CD4-positive, CD25-positive, alpha-beta regulatory T cell (primary cell): ENCODE results near the gene EGLN2. TPM values are rescaled to one million over a fixed set of nuclear protein-coding genes. Genes with fewer than 3 reads are reported as not detected.

Experiments used
- ATAC-seq, 2 donors: fragments of 150-1000 bp; cut with Tn5 transposase; one replicate each; pipeline ENCODE4 v1.10.0; 2021; ENCODE audit warnings: low read depth in 2 of 2, moderate number of reproducible peaks in 2 of 2, moderate library complexity in 1 of 2
- DNase-seq, 3 donors: peaks; one replicate each; pipeline versions ENCODE4 v3.0.0 to v3.0.0-alpha.2; 2012 to 2022; ENCODE audit warnings: mixed read lengths in 1 of 3
- H3K27ac ChIP-seq: one replicate; pipeline ENCODE4 v1.7.0; 2013; ENCODE audit warnings: mild to moderate bottlenecking, low read length; ENCODE audit not compliant: insufficient read depth, poor library complexity, severe bottlenecking
- H3K27me3 ChIP-seq: one replicate; pipeline ENCODE4 v1.7.0; 2013; ENCODE audit warnings: low read length; ENCODE audit not compliant: control insufficient read depth, insufficient read depth
- H3K36me3 ChIP-seq: one replicate; pipeline ENCODE4 v1.7.0; 2013; ENCODE audit warnings: mild to moderate bottlenecking, low read length, moderate library complexity; ENCODE audit not compliant: control insufficient read depth, insufficient read depth
- H3K4me1 ChIP-seq: 2 replicates; pipeline ENCODE4 v1.7.0; 2013; ENCODE audit warnings: mild to moderate bottlenecking, low read length; ENCODE audit not compliant: insufficient read depth, control insufficient read depth, poor library complexity, severe bottlenecking
- H3K4me3 ChIP-seq: one replicate; pipeline ENCODE4 v1.7.0; 2013; ENCODE audit warnings: low read depth, mild to moderate bottlenecking, low read length, moderate library complexity
- H3K9me3 ChIP-seq, 2 experiments: 1 replicate in 1 of 2; 2 replicates in 1 of 2; pipeline ENCODE4 v1.7.0; 2013; ENCODE audit warnings: low read length in 2 of 2, mild to moderate bottlenecking in 1 of 2, moderate library complexity in 1 of 2; ENCODE audit not compliant: control insufficient read depth in 2 of 2
- H3K27ac Mint-ChIP-seq, 3 donors: one replicate each; pipeline ENCODE4 v1.8.0; 2020 to 2022; ENCODE audit warnings: mild to moderate bottlenecking in 3 of 3, mixed read lengths in 3 of 3, moderate library complexity in 2 of 3
- H3K27me3 Mint-ChIP-seq: one replicate; pipeline ENCODE4 v1.8.0; 2022; ENCODE audit warnings: mild to moderate bottlenecking, mixed read lengths
- H3K36me3 Mint-ChIP-seq: one replicate; pipeline ENCODE4 v1.8.0; 2020; ENCODE audit warnings: mixed read lengths
- H3K4me1 Mint-ChIP-seq, 4 donors: one replicate each; pipeline ENCODE4 v1.8.0; 2020 to 2022; ENCODE audit warnings: mixed read lengths in 4 of 4, mild to moderate bottlenecking in 1 of 4
- H3K4me3 Mint-ChIP-seq, 4 donors: one replicate each; pipeline ENCODE4 v1.8.0; 2020 to 2022; ENCODE audit warnings: mild to moderate bottlenecking in 4 of 4, mixed read lengths in 4 of 4, moderate library complexity in 3 of 4
- H3K9me3 Mint-ChIP-seq, 7 donors: one replicate each; pipeline ENCODE4 v1.8.0; 2020 to 2022; ENCODE audit warnings: mixed read lengths in 7 of 7, mild to moderate bottlenecking in 3 of 7, moderate library complexity in 2 of 7
- polyA plus RNA-seq, 4 donors: library from polyadenylated mRNA; unstranded; fragments of 300-500 nt; fragmentation: Illumina TruSeq; gene quantifications; one replicate each; pipeline ENCODE4 v1.2.3, GENCODE V29; 2021
- total RNA-seq: library from RNA; stranded (reverse); gene quantifications from one replicate; pipeline ENCODE4 v1.2.3, GENCODE V29; 2022

EGLN2 gene
- total and polyA plus RNA-seq, 5 donors from 2014 or later = 135 to 191 (median 166) TPM

- ATAC-seq (no peak), DNase-seq (no peak)
- no peaks in the 10 kb centered on the region for H3K9me3 Mint-ChIP-seq
- H3K4me1 Mint-ChIP-seq = peaks cover 16 to 69% (median 35%) of the 10 kb centered on the region in 4 donors
- H3K27ac Mint-ChIP-seq = peak overlapping the region; percentile 62 to 80 (median 67)
- Histone ChIP-seq H3K36me3 (peaks cover 41% of the 10 kb centered on the region), H3K4me3 (peak overlapping the region; percentile 81), H3K9me3 (no peaks in the 10 kb centered on the region), H3K4me1 (peaks cover 63% of the 10 kb centered on the region), H3K27me3 (no peaks in the 10 kb centered on the region), H3K27ac (no peak overlapping the region)
- peak overlapping the region; percentile 70 to 91 (median 86) for H3K4me3 Mint-ChIP-seq
- no peaks in the 10 kb centered on the region for H3K27me3 Mint-ChIP-seq
- H3K36me3 Mint-ChIP-seq = peaks cover 35% of the 10 kb centered on the region
Observed at GRCh38 chr19:40755791-40756190, 43.2 kb upstream of the EGLN2 start.

- Histone ChIP-seq H3K4me1 (peaks cover 57% of the 10 kb centered on the region), H3K27ac (no peak overlapping the region), H3K36me3 (peaks cover 49% of the 10 kb centered on the region), H3K9me3 (no peaks in the 10 kb centered on the region), H3K4me3 (peak overlapping the region; percentile 4), H3K27me3 (no peaks in the 10 kb centered on the region)
- DNase-seq (no peak), ATAC-seq (no peak)
- H3K4me3 Mint-ChIP-seq = peak overlapping the region in 3 of 4 donors; percentile 59 to 88 (median 70)
- no peaks in the 10 kb centered on the region for H3K27me3 Mint-ChIP-seq
- peaks cover 39% of the 10 kb centered on the region for H3K36me3 Mint-ChIP-seq
- H3K4me1 Mint-ChIP-seq = peaks cover 16 to 65% (median 35%) of the 10 kb centered on the region in 4 donors
- H3K27ac Mint-ChIP-seq = peak overlapping the region in 2 of 3 donors; percentile 62 to 88
- H3K9me3 Mint-ChIP-seq = no peaks in the 10 kb centered on the region
Observed at GRCh38 chr19:40756502-40757110, 42.4 kb upstream of the EGLN2 start.

- H3K36me3 ChIP-seq = peaks cover 68% of the 10 kb centered on the region
- peaks cover 12 to 56% (median 28%) of the 10 kb centered on the region in 4 donors for H3K4me1 Mint-ChIP-seq
- DNase-seq (no peak), ATAC-seq (no peak)
- H3K4me3 ChIP-seq = no peak overlapping the region
- H3K9me3 Mint-ChIP-seq = no peaks in the 10 kb centered on the region
- H3K4me1 ChIP-seq = peaks cover 38% of the 10 kb centered on the region
- no peaks in the 10 kb centered on the region for H3K27me3 Mint-ChIP-seq
- H3K36me3 Mint-ChIP-seq = peaks cover 49% of the 10 kb centered on the region
- no peak overlapping the region for H3K27ac ChIP-seq
- peak overlapping the region in 1 of 3 donors; percentile 41 for H3K27ac Mint-ChIP-seq
- H3K4me3 Mint-ChIP-seq = no peak overlapping the region
- no peaks in the 10 kb centered on the region for H3K27me3 ChIP-seq
- no peaks in the 10 kb centered on the region for H3K9me3 ChIP-seq
Observed at GRCh38 chr19:40758491-40758890, 40.5 kb upstream of the EGLN2 start.

GRCh38 chr19:40759352-40759751, 39.6 kb upstream of the EGLN2 start:
- H3K27ac ChIP-seq = no peak overlapping the region
- peaks cover 30% of the 10 kb centered on the region for H3K4me1 ChIP-seq
- H3K36me3 ChIP-seq = peaks cover 77% of the 10 kb centered on the region
- H3K9me3 ChIP-seq = no peaks in the 10 kb centered on the region
- H3K4me3 ChIP-seq = no peak overlapping the region
- ATAC-seq (no peak), DNase-seq (no peak)
- Mint-ChIP-seq H3K36me3 (peaks cover 55% of the 10 kb centered on the region), H3K4me3 (peak overlapping the region in 1 of 4 donors; percentile 46), H3K27ac (peak overlapping the region in 1 of 3 donors; percentile 17), H3K9me3 (no peaks in the 10 kb centered on the region), H3K4me1 (peaks cover 12 to 53% (median 24%) of the 10 kb centered on the region in 4 donors), H3K27me3 (no peaks in the 10 kb centered on the region)
- H3K27me3 ChIP-seq = no peaks in the 10 kb centered on the region

GRCh38 chr19:40762754-40763470, 36.1 kb upstream of the EGLN2 start:
- Histone ChIP-seq H3K4me3 (no peak overlapping the region), H3K27ac (no peak overlapping the region), H3K4me1 (no peaks in the 10 kb centered on the region), H3K27me3 (no peaks in the 10 kb centered on the region), H3K9me3 (no peaks in the 10 kb centered on the region), H3K36me3 (peaks cover 83% of the 10 kb centered on the region)
- no peaks in the 10 kb centered on the region for H3K9me3 Mint-ChIP-seq
- no peak for DNase-seq
- H3K4me3 Mint-ChIP-seq = peak overlapping the region in 2 of 4 donors; percentile 15 to 38
- H3K4me1 Mint-ChIP-seq = peaks cover 4 to 26% (median 5%) of the 10 kb centered on the region in 4 donors
- H3K27ac Mint-ChIP-seq = no peak overlapping the region
- no peak for ATAC-seq
- no peaks in the 10 kb centered on the region for H3K27me3 Mint-ChIP-seq
- peaks cover 46% of the 10 kb centered on the region for H3K36me3 Mint-ChIP-seq

GRCh38 chr19:40763526-40763925, 35.5 kb upstream of the EGLN2 start:
- Histone ChIP-seq H3K9me3 (no peaks in the 10 kb centered on the region), H3K4me1 (no peaks in the 10 kb centered on the region), H3K36me3 (peaks cover 78% of the 10 kb centered on the region), H3K4me3 (no peak overlapping the region), H3K27ac (no peak overlapping the region), H3K27me3 (no peaks in the 10 kb centered on the region)
- Mint-ChIP-seq H3K4me1 (peaks cover 2 to 20% (median 5%) of the 10 kb centered on the region in 4 donors), H3K9me3 (no peaks in the 10 kb centered on the region), H3K27me3 (no peaks in the 10 kb centered on the region), H3K36me3 (peaks cover 41% of the 10 kb centered on the region), H3K4me3 (no peak overlapping the region), H3K27ac (peak overlapping the region in 1 of 3 donors; percentile 42)
- no peak for DNase-seq
- ATAC-seq = no peak

- DNase-seq (no peak), ATAC-seq (no peak)
- Mint-ChIP-seq H3K36me3 (peaks cover 41% of the 10 kb centered on the region), H3K27ac (peak overlapping the region in 1 of 3 donors; percentile 42), H3K4me1 (peaks cover 2 to 20% (median 5%) of the 10 kb centered on the region in 4 donors), H3K27me3 (no peaks in the 10 kb centered on the region), H3K4me3 (no peak overlapping the region), H3K9me3 (no peaks in the 10 kb centered on the region)
- no peaks in the 10 kb centered on the region for H3K9me3 ChIP-seq
- H3K27me3 ChIP-seq = no peaks in the 10 kb centered on the region
- H3K36me3 ChIP-seq = peaks cover 76% of the 10 kb centered on the region
- H3K4me3 ChIP-seq = no peak overlapping the region
- H3K4me1 ChIP-seq = no peaks in the 10 kb centered on the region
- no peak overlapping the region for H3K27ac ChIP-seq
Observed at GRCh38 chr19:40763963-40764362, 35.0 kb upstream of the EGLN2 start.
